HepG2 (cell line): ENCODE data around the gene MVB12A. TPM values are rescaled to one million over a fixed set of nuclear protein-coding genes. Genes with fewer than 3 reads are reported as not detected.

ENCODE experiments used
- ELF4 ChIP-seq: sonication (generic); formaldehyde crosslinking; IDR thresholded peaks from 2 replicates; pipeline ENCODE4 v1.5.0; 2020; ENCODE audit warnings: missing genetic modification reagents, mild to moderate bottlenecking, moderate library complexity, borderline replicate concordance
- HOXA3 ChIP-seq: sonication (generic); formaldehyde crosslinking; IDR thresholded peaks from 2 replicates; pipeline ENCODE4 v1.5.0; 2020; ENCODE audit warnings: missing genetic modification reagents
- JDP2 ChIP-seq: sonication (generic); formaldehyde crosslinking; IDR thresholded peaks from 2 replicates; pipeline ENCODE4 v1.8.1; 2022; ENCODE audit warnings: missing genetic modification reagents, borderline replicate concordance
- KDM5A ChIP-seq: fragments of 200-600 bp; sonication (generic); IDR thresholded peaks from 2 replicates; pipeline ENCODE4 v1.7.0; 2018; ENCODE audit warnings: antibody characterized with exemption, mild to moderate bottlenecking, low read length, borderline replicate concordance
- KDM5B ChIP-seq: sonication (generic); formaldehyde crosslinking; IDR thresholded peaks from 2 replicates; pipeline ENCODE4 v1.4.0; 2020; ENCODE audit warnings: missing genetic modification reagents, mild to moderate bottlenecking, borderline replicate concordance
- KDM6A ChIP-seq: IDR thresholded peaks from 2 replicates; pipeline ENCODE4 v1.6.1; 2016; ENCODE audit warnings: low read depth
- LCORL ChIP-seq, 2 experiments: fragments of 450-650 bp in 1 of 2; sonication (generic) in 1 of 2; formaldehyde crosslinking in 1 of 2; IDR thresholded peaks; 2 replicates each; pipeline versions ENCODE4 v1.5.0 to v1.6.1; 2017 to 2020; ENCODE audit warnings: antibody characterized with exemption in 1 of 2, missing genetic modification reagents in 1 of 2
- RBAK ChIP-seq: sonication (generic); formaldehyde crosslinking; IDR thresholded peaks from 2 replicates; pipeline ENCODE4 v1.5.1; 2020; ENCODE audit warnings: mild to moderate bottlenecking, missing genetic modification reagents
- SNAI1 ChIP-seq: sonication (generic); formaldehyde crosslinking; IDR thresholded peaks from 2 replicates; pipeline ENCODE4 v1.5.0; 2020; ENCODE audit warnings: mild to moderate bottlenecking, missing genetic modification reagents, borderline replicate concordance
- SP4 ChIP-seq: sonication (generic); formaldehyde crosslinking; IDR thresholded peaks from 2 replicates; pipeline ENCODE4 v1.8.1; 2023; ENCODE audit warnings: mild to moderate bottlenecking, missing genetic modification reagents
- TERF1 ChIP-seq: sonication (generic); formaldehyde crosslinking; IDR thresholded peaks from 2 replicates; pipeline ENCODE4 v1.8.0; 2022; ENCODE audit warnings: mild to moderate bottlenecking, missing genetic modification reagents, moderate library complexity
- YY1 ChIP-seq: IDR thresholded peaks from 2 replicates; pipeline ENCODE4 v1.6.1; 2011; ENCODE audit warnings: low read length, low read depth, moderate library complexity, mild to moderate bottlenecking; ENCODE audit not compliant: insufficient read depth, insufficient replicate concordance
- ZMYM2 ChIP-seq: sonication (generic); formaldehyde crosslinking; IDR thresholded peaks from 2 replicates; pipeline ENCODE4 v1.8.0; 2022; ENCODE audit warnings: mild to moderate bottlenecking, missing genetic modification reagents
- ZNF619 ChIP-seq: sonication (generic); formaldehyde crosslinking; IDR thresholded peaks from 2 replicates; pipeline ENCODE4 v1.4.0; 2020; ENCODE audit warnings: mild to moderate bottlenecking, missing genetic modification reagents
- ZNF839 ChIP-seq: sonication (generic); formaldehyde crosslinking; IDR thresholded peaks from 2 replicates; pipeline ENCODE4 v1.4.0; 2020; ENCODE audit warnings: missing genetic modification reagents, mild to moderate bottlenecking, borderline replicate concordance
- polyA plus RNA-seq, 8 experiments: library from polyadenylated mRNA; depleted of rRNA in 3 of 8; stranded (reverse) in 7 of 8; unstranded in 1 of 8; fragments of >200 nt; fragmentation: Illumina TruSeq in 4 of 8; extraction: Trizol in 4 of 8; gene quantifications; 2 replicates each; pipeline versions ENCODE4 v1.2.1 to v1.2.3, GENCODE V29; 2011 to 2016; ENCODE audit warnings: low read depth in 4 of 8, missing spikeins in 1 of 8, mixed read lengths in 1 of 8; ENCODE audit not compliant: insufficient read depth in 1 of 8
- total RNA-seq, 5 experiments: library from RNA; depleted of rRNA; stranded (reverse); fragments of >200 nt; fragmentation: Illumina TruSeq; extraction: Trizol; gene quantifications; 2 replicates each; pipeline ENCODE4 v1.2.3, GENCODE V29; 2016; ENCODE audit warnings: low read depth in 1 of 5
- TF ChIP-seq, protein P1 (sequence below): sonication (generic); formaldehyde crosslinking; IDR thresholded peaks from 2 replicates; pipeline ENCODE4 v1.4.0; 2020; ENCODE audit warnings: missing genetic modification reagents
- TF ChIP-seq, protein P2 (sequence below): sonication (generic); formaldehyde crosslinking; IDR thresholded peaks from 2 replicates; pipeline ENCODE4 v1.5.0; 2020; ENCODE audit warnings: missing genetic modification reagents
- TF ChIP-seq, protein P3 (sequence below): sonication (generic); formaldehyde crosslinking; IDR thresholded peaks from 2 replicates; pipeline ENCODE4 v1.5.1; 2020; ENCODE audit warnings: mild to moderate bottlenecking, missing genetic modification reagents, moderate library complexity
- TF ChIP-seq, protein P4 (sequence below): IDR thresholded peaks from 2 replicates; pipeline ENCODE4 v1.6.1; 2016; ENCODE audit warnings: control low read depth
- TF ChIP-seq, protein P5 (sequence below): sonication (generic); formaldehyde crosslinking; IDR thresholded peaks from 2 replicates; pipeline ENCODE4 v1.4.0; 2020; ENCODE audit warnings: missing genetic modification reagents, mild to moderate bottlenecking, borderline replicate concordance

Gene MVB12A
- total and polyA plus RNA-seq, 2 of the 13 experiments (the other 11 are each of a cell fraction or from before 2014, with no cell fraction given), result 35.7 to 36.1 TPM

DNA sequence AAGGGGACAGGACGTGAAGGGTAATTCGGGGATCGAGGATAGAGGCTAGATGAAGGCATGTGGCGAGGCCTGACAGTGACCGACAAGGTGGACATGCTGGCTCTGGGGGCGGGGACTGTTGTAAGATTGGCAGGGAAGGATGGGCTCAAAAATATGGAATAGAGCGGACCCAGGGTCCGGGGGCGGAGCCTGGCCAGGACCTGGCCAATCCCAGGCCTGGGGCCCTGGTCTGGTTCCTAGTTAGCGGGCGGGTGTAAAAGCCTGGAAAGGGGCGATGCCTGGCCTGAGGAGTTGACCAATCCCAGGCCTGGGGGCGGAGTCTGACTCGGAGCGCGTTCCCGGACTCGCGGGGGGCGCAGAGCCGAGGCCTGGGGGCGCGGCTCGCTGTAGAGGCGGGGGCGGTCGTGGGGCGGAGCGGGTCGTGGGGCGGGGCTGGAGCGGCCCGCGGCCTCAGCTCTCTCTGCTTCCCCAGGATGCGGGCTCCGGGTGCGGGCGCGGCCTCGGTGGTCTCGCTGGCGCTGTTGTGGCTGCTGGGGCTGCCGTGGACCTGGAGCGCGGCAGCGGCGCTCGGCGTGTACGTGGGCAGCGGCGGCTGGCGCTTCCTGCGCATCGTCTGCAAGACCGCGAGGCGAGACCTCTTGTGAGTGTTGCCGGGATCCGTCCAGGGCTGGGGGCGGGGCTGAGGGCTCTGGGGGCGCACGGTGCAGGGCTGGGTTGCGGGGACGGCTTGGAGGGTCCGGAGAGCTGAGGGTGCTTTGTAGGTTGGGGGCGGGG is 50.4 kb downstream of the MVB12A start, which contains the start of gene SLC27A1 (continued):
- TF ChIP-seq, protein P1, sequence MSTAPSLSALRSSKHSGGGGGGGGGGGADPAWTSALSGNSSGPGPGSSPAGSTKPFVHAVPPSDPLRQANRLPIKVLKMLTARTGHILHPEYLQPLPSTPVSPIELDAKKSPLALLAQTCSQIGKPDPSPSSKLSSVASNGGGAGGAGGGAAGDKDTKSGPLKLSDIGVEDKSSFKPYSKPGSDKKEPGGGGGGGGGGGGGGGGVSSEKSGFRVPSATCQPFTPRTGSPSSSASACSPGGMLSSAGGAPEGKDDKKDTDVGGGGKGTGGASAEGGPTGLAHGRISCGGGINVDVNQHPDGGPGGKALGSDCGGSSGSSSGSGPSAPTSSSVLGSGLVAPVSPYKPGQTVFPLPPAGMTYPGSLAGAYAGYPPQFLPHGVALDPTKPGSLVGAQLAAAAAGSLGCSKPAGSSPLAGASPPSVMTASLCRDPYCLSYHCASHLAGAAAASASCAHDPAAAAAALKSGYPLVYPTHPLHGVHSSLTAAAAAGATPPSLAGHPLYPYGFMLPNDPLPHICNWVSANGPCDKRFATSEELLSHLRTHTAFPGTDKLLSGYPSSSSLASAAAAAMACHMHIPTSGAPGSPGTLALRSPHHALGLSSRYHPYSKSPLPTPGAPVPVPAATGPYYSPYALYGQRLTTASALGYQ (CRISPR knock-in tag), result no peak
- TF ChIP-seq, protein P2, sequence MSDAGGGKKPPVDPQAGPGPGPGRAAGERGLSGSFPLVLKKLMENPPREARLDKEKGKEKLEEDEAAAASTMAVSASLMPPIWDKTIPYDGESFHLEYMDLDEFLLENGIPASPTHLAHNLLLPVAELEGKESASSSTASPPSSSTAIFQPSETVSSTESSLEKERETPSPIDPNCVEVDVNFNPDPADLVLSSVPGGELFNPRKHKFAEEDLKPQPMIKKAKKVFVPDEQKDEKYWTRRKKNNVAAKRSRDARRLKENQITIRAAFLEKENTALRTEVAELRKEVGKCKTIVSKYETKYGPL (CRISPR knock-in tag), result no peak
- TF ChIP-seq TERF1 (CRISPR knock-in tag) (no peak), LCORL (IDR thresholded peaks at IDR 0.05) (no peak), LCORL (CRISPR knock-in tag; IDR thresholded peaks at IDR 0.05) (peak; percentile 27; the same call in 1 of the 2 replicates), ZNF839 (no peak), JDP2 (CRISPR knock-in tag) (no peak), SP4 (CRISPR knock-in tag) (peak; percentile 89), ZMYM2 (CRISPR knock-in tag) (no peak), ELF4 (no peak), HOXA3 (CRISPR knock-in tag) (no peak), SNAI1 (CRISPR knock-in tag) (no peak), ZNF619 (CRISPR knock-in tag) (no peak), KDM5A (no peak; the same call in 1 of the 2 replicates), KDM5B (CRISPR knock-in tag) (peak; percentile 61; the same call in 1 of the 2 replicates), RBAK (CRISPR knock-in tag) (no peak), YY1 (no peak), KDM6A (CRISPR knock-in tag) (no peak)
- TF ChIP-seq, protein P3, sequence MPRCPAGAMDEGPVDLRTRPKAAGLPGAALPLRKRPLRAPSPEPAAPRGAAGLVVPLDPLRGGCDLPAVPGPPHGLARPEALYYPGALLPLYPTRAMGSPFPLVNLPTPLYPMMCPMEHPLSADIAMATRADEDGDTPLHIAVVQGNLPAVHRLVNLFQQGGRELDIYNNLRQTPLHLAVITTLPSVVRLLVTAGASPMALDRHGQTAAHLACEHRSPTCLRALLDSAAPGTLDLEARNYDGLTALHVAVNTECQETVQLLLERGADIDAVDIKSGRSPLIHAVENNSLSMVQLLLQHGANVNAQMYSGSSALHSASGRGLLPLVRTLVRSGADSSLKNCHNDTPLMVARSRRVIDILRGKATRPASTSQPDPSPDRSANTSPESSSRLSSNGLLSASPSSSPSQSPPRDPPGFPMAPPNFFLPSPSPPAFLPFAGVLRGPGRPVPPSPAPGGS (CRISPR knock-in tag), result no peak
- TF ChIP-seq, protein P4, sequence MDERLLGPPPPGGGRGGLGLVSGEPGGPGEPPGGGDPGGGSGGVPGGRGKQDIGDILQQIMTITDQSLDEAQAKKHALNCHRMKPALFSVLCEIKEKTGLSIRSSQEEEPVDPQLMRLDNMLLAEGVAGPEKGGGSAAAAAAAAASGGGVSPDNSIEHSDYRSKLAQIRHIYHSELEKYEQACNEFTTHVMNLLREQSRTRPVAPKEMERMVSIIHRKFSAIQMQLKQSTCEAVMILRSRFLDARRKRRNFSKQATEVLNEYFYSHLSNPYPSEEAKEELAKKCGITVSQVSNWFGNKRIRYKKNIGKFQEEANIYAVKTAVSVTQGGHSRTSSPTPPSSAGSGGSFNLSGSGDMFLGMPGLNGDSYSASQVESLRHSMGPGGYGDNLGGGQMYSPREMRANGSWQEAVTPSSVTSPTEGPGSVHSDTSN (CRISPR knock-in tag), result peak; percentile 83
- TF ChIP-seq, protein P5, sequence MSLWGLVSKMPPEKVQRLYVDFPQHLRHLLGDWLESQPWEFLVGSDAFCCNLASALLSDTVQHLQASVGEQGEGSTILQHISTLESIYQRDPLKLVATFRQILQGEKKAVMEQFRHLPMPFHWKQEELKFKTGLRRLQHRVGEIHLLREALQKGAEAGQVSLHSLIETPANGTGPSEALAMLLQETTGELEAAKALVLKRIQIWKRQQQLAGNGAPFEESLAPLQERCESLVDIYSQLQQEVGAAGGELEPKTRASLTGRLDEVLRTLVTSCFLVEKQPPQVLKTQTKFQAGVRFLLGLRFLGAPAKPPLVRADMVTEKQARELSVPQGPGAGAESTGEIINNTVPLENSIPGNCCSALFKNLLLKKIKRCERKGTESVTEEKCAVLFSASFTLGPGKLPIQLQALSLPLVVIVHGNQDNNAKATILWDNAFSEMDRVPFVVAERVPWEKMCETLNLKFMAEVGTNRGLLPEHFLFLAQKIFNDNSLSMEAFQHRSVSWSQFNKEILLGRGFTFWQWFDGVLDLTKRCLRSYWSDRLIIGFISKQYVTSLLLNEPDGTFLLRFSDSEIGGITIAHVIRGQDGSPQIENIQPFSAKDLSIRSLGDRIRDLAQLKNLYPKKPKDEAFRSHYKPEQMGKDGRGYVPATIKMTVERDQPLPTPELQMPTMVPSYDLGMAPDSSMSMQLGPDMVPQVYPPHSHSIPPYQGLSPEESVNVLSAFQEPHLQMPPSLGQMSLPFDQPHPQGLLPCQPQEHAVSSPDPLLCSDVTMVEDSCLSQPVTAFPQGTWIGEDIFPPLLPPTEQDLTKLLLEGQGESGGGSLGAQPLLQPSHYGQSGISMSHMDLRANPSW (CRISPR knock-in tag), result no peak
